RWPE2 (cell line): ENCODE data around the gene WASHC2C.
"Not testable (repeated sequence)": the region's sequence is repeated elsewhere in the genome, so short reads cannot be mapped to it uniquely, and the experiment has no call there.

Experiments
- ATAC-seq: fragments of 200-7000 bp; cut with Tn5 transposase; 3 replicates; pipeline ENCODE4 v1.9.1; 2021; ENCODE audit warnings: low read depth
- DNase-seq: peaks from one replicate; pipeline ENCODE4 v3.0.0-alpha.2; 2020; ENCODE audit warnings: low spot score
- H3K27ac ChIP-seq: fragments of 450-650 bp; 2 replicates; pipeline ENCODE4 v1.5.1; 2017; ENCODE audit warnings: mild to moderate bottlenecking; ENCODE audit not compliant: poor library complexity, severe bottlenecking
- H3K27me3 ChIP-seq: fragments of 250-450 bp; sonication (Bioruptor Pico); 2 replicates; pipeline ENCODE4 v1.5.1; 2021; ENCODE audit warnings: mild to moderate bottlenecking, moderate library complexity; ENCODE audit not compliant: insufficient read depth, poor library complexity, severe bottlenecking
- H3K36me3 ChIP-seq: fragments of 250-450 bp; sonication (Bioruptor Pico); 2 replicates; pipeline ENCODE4 v1.5.1; 2020; ENCODE audit warnings: low read depth, mild to moderate bottlenecking, moderate library complexity
- H3K4me1 ChIP-seq: fragments of 250-450 bp; sonication (Bioruptor Pico); 2 replicates; pipeline ENCODE4 v1.5.1; 2021; ENCODE audit warnings: mild to moderate bottlenecking, moderate library complexity; ENCODE audit not compliant: insufficient read depth, poor library complexity, severe bottlenecking
- H3K4me3 ChIP-seq: fragments of 250-450 bp; sonication (Bioruptor Pico); 2 replicates; pipeline ENCODE4 v1.5.1; 2021; ENCODE audit warnings: mild to moderate bottlenecking, moderate library complexity; ENCODE audit not compliant: severe bottlenecking
- H3K9me3 ChIP-seq: fragments of 250-450 bp; sonication (Bioruptor Pico); 2 replicates; pipeline ENCODE4 v1.5.1; 2021; ENCODE audit warnings: mild to moderate bottlenecking, moderate library complexity; ENCODE audit not compliant: severe bottlenecking
- CTCF ChIP-seq: fragments of 450-650 bp; IDR thresholded peaks from one replicate; pipeline ENCODE4 v1.5.1; 2017; ENCODE audit warnings: mild to moderate bottlenecking, moderate library complexity; ENCODE audit not compliant: poor library complexity, severe bottlenecking

Gene WASHC2C

GRCh38 chr10:45809837-45810236, 82.8 kb downstream of the WASHC2C start:
- Histone ChIP-seq H3K36me3 (no peaks in the 10 kb centered on the region), H3K27ac (no peak overlapping the region), H3K27me3 (no peaks in the 10 kb centered on the region), H3K9me3 (no peaks in the 10 kb centered on the region), H3K4me3 (no peak overlapping the region), H3K4me1 (no peaks in the 10 kb centered on the region)
- DNase-seq (no peak), ATAC-seq (no peak)
- TF ChIP-seq CTCF = no peak

GRCh38 chr10:45811075-45811474, 84.0 kb downstream of the WASHC2C start:
- Histone ChIP-seq H3K9me3 (no peaks in the 10 kb centered on the region), H3K4me1 (no peaks in the 10 kb centered on the region), H3K27ac (no peak overlapping the region), H3K4me3 (no peak overlapping the region), H3K36me3 (no peaks in the 10 kb centered on the region), H3K27me3 (no peaks in the 10 kb centered on the region)
- DNase-seq = no peak
- TF ChIP-seq CTCF = no peak
- ATAC-seq = no peak

- H3K4me3 ChIP-seq, H3K27ac ChIP-seq, ATAC-seq, DNase-seq, H3K36me3 ChIP-seq, H3K27me3 ChIP-seq, H3K4me1 ChIP-seq, H3K9me3 ChIP-seq: not testable (repeated sequence)
Measured at GRCh38 chr10:45812959-45813358, 85.9 kb downstream of the WASHC2C start.

- not testable (repeated sequence) for H3K9me3 ChIP-seq, H3K36me3 ChIP-seq
Measured at GRCh38 chr10:45814146-45814545, 87.1 kb downstream of the WASHC2C start.

GRCh38 chr10:45817130-45817859, 90.2 kb downstream of the WASHC2C start:
- Histone ChIP-seq H3K4me3 (no peak overlapping the region), H3K36me3 (no peaks in the 10 kb centered on the region), H3K4me1 (no peaks in the 10 kb centered on the region), H3K27me3 (no peaks in the 10 kb centered on the region), H3K27ac (no peak overlapping the region), H3K9me3 (no peaks in the 10 kb centered on the region)
- ATAC-seq = no peak; the same call in 2 of the 3 replicates
- DNase-seq = no peak
- no peak for TF ChIP-seq CTCF

More at GRCh38 chr10:45814146-45814545, 87.1 kb downstream of the WASHC2C start:
- H3K4me1 ChIP-seq, H3K27me3 ChIP-seq, DNase-seq, ATAC-seq, H3K4me3 ChIP-seq, H3K27ac ChIP-seq: not testable (repeated sequence)

GRCh38 chr10:45817912-45818311, 90.8 kb downstream of the WASHC2C start:
- no peak overlapping the region for H3K4me3 ChIP-seq

More at GRCh38 chr10:45817912-45818311, 90.8 kb downstream of the WASHC2C start:
- ATAC-seq = no peak
- H3K4me1 ChIP-seq = no peaks in the 10 kb centered on the region
- no peaks in the 10 kb centered on the region for H3K9me3 ChIP-seq
- no peak for TF ChIP-seq CTCF
- H3K27me3 ChIP-seq = no peaks in the 10 kb centered on the region
- no peak overlapping the region for H3K27ac ChIP-seq
- no peaks in the 10 kb centered on the region for H3K36me3 ChIP-seq
- no peak for DNase-seq
